ENCODE measurements around the gene UGT3A2. TPM values are rescaled to one million over a fixed set of nuclear protein-coding genes. Genes with fewer than 3 reads are reported as not detected.
"Not testable (repeated sequence)": the region's sequence is repeated elsewhere in the genome, so short reads cannot be mapped to it uniquely, and the experiment has no call there.

The UGT3A2 gene
- total RNA-seq, 4 donors from 2014 or later: not detected

DNA sequence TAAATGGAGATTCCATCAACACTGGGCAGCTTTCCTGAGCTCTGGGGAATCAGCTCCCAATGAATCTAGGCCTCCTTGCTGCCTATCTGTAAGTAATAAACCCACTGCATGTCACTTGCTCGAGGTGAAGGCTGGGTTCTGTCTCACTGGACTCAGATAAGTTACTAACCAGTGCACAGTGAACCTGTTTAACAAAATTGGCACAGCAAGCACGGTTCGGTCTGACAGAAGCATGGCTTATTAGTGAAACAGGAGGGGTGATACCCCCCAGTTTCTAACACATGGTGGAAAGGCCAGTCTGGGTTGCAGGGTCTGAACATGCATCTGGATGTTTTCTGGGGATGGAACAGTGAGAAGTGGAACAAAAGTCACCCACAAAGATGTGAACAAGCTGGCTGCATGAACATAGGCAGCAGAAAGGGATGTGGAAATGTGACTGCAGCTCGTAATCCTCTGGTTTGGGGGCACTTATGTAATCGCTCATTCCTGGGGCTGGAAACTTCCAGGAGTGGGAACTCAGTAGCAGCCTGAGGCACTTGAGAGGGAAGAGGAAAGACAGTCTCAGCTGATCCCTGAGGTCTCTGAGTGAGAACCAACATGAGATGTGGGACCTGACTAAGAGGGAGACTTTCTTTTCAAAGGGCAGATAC, 37.7 kb downstream of the UGT3A2 start:
- TF ChIP-seq, protein P1, sequence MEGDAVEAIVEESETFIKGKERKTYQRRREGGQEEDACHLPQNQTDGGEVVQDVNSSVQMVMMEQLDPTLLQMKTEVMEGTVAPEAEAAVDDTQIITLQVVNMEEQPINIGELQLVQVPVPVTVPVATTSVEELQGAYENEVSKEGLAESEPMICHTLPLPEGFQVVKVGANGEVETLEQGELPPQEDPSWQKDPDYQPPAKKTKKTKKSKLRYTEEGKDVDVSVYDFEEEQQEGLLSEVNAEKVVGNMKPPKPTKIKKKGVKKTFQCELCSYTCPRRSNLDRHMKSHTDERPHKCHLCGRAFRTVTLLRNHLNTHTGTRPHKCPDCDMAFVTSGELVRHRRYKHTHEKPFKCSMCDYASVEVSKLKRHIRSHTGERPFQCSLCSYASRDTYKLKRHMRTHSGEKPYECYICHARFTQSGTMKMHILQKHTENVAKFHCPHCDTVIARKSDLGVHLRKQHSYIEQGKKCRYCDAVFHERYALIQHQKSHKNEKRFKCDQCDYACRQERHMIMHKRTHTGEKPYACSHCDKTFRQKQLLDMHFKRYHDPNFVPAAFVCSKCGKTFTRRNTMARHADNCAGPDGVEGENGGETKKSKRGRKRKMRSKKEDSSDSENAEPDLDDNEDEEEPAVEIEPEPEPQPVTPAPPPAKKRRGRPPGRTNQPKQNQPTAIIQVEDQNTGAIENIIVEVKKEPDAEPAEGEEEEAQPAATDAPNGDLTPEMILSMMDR (IDR thresholded peaks at IDR 0.05): no peak
- TF ChIP-seq POLR2A (IDR thresholded peaks at IDR 0.05): no peak
- no peak overlapping the region for H3K27ac ChIP-seq
- no peaks in the 10 kb centered on the region for H3K9me3 ChIP-seq
- H3K36me3 ChIP-seq: no peaks in the 10 kb centered on the region
- no peak for DNase-seq
- no peaks in the 10 kb centered on the region for H3K4me1 ChIP-seq
- no peaks in the 10 kb centered on the region for H3K27me3 ChIP-seq
- H3K4me3 ChIP-seq: no peak overlapping the region

DNA sequence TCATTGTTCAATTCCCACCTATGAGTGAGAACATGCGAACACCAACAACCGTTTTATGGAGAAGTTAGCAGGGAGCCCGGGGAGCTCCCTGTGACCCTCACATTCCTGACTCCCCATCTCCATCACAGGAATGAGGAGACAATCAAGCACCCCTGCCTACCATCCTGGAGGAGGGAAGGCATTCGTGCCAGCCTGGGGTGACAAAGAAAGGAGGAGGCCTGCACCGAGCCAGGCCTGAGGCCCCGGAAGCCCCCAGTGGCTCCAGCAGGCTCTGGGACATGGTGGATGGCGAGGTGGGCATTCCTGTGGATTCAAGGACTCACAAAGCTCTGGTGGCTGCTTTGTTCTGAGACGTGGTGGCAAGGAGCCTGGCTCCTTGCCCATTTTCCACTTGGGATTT, 39.0 kb downstream of the UGT3A2 start:
- Histone ChIP-seq H3K4me3 (no peak overlapping the region), H3K36me3 (no peaks in the 10 kb centered on the region), H3K27ac (no peak overlapping the region), H3K9me3 (no peaks in the 10 kb centered on the region), H3K27me3 (no peaks in the 10 kb centered on the region), H3K4me1 (no peaks in the 10 kb centered on the region)
- no peak for DNase-seq
- TF ChIP-seq POLR2A (IDR thresholded peaks at IDR 0.05): no peak
- TF ChIP-seq, protein P1 (IDR thresholded peaks at IDR 0.05): no peak

DNA sequence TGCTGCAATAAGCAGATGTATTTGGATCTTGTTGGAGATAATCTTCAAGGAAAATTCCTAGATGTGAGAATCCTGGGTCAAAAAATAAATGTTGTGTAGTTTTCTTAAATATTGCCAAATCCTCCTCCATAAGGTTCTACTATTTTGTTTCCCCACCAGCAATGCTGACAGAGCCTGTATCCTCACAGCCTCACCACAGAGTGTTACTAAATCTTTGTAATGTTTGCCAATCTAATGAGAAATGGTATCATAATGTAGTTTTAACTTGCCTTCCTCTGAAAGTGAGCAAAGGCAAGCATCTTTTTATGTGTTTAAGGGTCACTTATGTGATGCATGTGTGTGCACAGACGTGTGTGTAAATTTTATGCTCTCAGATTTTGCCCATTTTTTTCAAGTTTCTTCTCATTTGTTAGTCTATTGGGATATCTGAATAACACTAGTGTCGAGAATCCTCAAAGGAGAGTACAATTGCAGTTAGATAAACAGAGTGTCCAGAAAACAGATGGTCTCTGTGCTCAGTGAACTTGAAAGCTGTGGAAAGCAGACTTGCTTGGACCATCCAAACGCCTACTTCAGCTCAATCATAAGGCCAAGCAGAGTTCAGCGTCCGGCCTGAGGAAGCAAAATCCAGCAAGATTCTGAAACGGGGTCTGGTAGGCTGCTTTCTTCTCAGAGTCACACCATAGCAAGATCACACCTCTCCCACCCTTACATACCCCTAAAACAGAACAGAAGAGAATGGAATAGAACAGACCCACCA, 39.8 kb downstream of the UGT3A2 start:
- Histone ChIP-seq H3K27me3 (no peaks in the 10 kb centered on the region), H3K4me1 (no peaks in the 10 kb centered on the region), H3K36me3 (no peaks in the 10 kb centered on the region), H3K4me3 (no peak overlapping the region), H3K27ac (no peak overlapping the region), H3K9me3 (no peaks in the 10 kb centered on the region)
- no peak for DNase-seq
- TF ChIP-seq, protein P1 (IDR thresholded peaks at IDR 0.05): no peak
- no peak for TF ChIP-seq POLR2A (IDR thresholded peaks at IDR 0.05)

DNA sequence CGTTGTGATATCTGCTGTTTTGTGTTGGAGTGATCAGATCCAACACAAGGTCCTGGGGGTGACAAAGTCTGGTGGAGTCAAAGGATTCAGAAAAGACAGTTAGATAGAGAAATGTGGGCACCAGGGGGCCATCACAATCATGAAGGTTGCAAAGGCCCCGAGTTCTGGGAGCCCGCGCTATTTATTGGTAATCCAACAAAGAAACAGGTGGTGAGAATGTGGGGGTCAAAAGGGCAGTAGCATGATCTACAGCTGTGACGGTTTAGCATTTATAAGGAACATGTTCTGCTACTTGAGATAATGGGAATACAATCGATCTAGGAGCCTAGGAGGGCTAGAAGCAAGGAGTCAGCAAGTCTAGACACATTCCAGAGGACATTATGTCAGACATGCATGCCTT, 44.4 kb downstream of the UGT3A2 start:
- H3K4me1 ChIP-seq, DNase-seq: not testable (repeated sequence)

DNA sequence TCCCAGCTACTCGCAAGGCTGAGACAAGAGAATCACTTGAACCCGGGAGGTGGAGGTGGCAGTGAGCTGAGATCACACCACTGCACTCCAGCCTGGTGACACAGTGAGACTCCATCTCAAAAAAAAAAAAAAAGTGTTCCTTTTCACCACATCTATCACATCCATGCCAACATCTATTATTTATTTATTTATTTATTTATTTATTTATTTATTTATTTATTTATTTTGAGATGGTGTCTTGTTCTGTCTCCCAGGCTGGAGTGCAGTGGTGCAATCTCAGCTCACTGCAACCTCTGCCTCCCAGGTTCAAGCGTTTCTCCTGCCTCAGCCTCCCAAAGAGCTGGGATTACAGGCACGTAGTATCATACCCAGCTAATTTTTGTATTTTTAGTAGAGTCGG, 47.1 kb downstream of the UGT3A2 start:
- not testable (repeated sequence) for H3K27me3 ChIP-seq, H3K27ac ChIP-seq, H3K36me3 ChIP-seq, H3K4me1 ChIP-seq, DNase-seq, H3K9me3 ChIP-seq, H3K4me3 ChIP-seq

More for the DNA sequence above, 44.4 kb downstream of the UGT3A2 start:
- H3K9me3 ChIP-seq, H3K27ac ChIP-seq, H3K4me3 ChIP-seq, H3K36me3 ChIP-seq, H3K27me3 ChIP-seq: not testable (repeated sequence)

DNA sequence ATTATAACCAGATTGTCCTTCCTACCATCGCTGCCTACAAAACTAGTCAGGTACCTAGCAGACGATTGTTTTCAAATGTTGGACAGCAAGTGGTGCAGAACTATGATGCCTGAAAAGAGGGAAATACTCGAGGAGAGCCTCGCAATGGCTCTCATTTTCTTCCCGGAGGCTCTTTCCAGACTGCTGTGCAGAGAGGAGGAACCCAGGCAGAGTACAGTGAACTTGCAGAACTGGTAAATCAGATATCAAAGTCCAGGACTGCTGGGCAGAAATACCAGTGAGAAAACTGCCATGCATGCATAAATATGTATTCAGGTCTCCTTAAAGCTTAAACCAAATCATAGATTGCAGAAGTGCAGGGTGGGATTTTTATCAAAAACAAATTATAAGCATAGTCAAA, 49.1 kb downstream of the UGT3A2 start:
- H3K9me3 ChIP-seq: peaks cover 0 to 17% (median 2%) of the 10 kb centered on the region in 4 donors
- H3K27me3 ChIP-seq: no peaks in the 10 kb centered on the region
- TF ChIP-seq, protein P1 (IDR thresholded peaks at IDR 0.05): no peak
- TF ChIP-seq POLR2A (IDR thresholded peaks at IDR 0.05): no peak
- peak in 1 of 3 donors; percentile 66 for DNase-seq
- no peaks in the 10 kb centered on the region for H3K4me1 ChIP-seq
- H3K4me3 ChIP-seq: no peak overlapping the region
- H3K36me3 ChIP-seq: no peaks in the 10 kb centered on the region
- peak overlapping the region in 2 of 4 donors; percentile 53 to 79 for H3K27ac ChIP-seq

Data from Peyer's patch (tissue), 4 donors.